GM12801 (cell line): ENCODE measurements around the gene ANKFY1.

Experiments used
- CTCF ChIP-seq: IDR thresholded peaks from one replicate; pipeline ENCODE4 v1.5.1; 2011; ENCODE audit warnings: control low read depth; ENCODE audit not compliant: insufficient read length; ENCODE audit errors: extremely low read depth

The ANKFY1 gene

GRCh38 chr17:4229627-4230541, 33.9 kb downstream of the ANKFY1 start:
- no peak for TF ChIP-seq CTCF

- no peak for TF ChIP-seq CTCF
These were observed 41.7 kb downstream of the ANKFY1 start for GRCh38 chr17:4221899-4222659.

- TF ChIP-seq CTCF, result no peak
These were observed 42.6 kb downstream of the ANKFY1 start for GRCh38 chr17:4221163-4221562.

GRCh38 chr17:4220655-4221054, 43.1 kb downstream of the ANKFY1 start:
- TF ChIP-seq CTCF, result no peak

GRCh38 chr17:4219241-4219640, 44.5 kb downstream of the ANKFY1 start:
- TF ChIP-seq CTCF, result no peak

GRCh38 chr17:4215882-4216570, 47.8 kb downstream of the ANKFY1 start:
- no peak for TF ChIP-seq CTCF

GRCh38 chr17:4214157-4214556, 49.6 kb downstream of the ANKFY1 start:
- TF ChIP-seq CTCF, result no peak
